ENCODE data around the gene PCDHGA8. TPM values are rescaled to one million over a fixed set of nuclear protein-coding genes. Genes with fewer than 3 reads are reported as not detected.
A peak's percentile ranks its signal among the peaks of the same experiment; 100 is the strongest.

Gene PCDHGA8
- total RNA-seq, 1 donor from 2014 or later: 8.5 TPM

DNA sequence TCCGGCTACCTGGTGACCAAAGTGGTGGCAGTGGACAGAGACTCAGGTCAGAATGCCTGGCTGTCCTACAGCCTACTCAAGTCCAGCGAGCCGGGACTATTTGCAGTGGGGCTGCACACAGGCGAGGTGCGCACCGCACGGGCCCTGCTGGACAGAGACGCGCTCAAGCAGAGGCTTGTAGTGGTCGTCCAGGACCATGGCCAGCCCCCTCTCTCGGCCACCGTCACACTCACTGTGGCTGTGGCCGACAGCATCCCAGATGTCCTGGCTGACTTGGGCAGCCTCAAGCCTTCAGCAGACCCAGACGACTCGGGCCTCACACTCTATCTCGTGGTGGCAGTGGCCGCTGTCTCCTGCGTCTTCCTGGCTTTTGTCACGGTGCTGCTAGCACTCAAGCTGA lies 35.5 kb upstream of the PCDHGA8 start:
- H3K4me1 ChIP-seq: peaks cover 57% of the 10 kb centered on the region
- intact Hi-C loops (cut with micrococcal nuclease): no loop called here
- H3K9me3 ChIP-seq (replicated peaks): peaks cover 99% of the 10 kb centered on the region
- H3K36me3 ChIP-seq: peaks cover 18% of the 10 kb centered on the region
- H3K4me3 ChIP-seq: peak overlapping the region; percentile 7
- TF ChIP-seq, protein P1, sequence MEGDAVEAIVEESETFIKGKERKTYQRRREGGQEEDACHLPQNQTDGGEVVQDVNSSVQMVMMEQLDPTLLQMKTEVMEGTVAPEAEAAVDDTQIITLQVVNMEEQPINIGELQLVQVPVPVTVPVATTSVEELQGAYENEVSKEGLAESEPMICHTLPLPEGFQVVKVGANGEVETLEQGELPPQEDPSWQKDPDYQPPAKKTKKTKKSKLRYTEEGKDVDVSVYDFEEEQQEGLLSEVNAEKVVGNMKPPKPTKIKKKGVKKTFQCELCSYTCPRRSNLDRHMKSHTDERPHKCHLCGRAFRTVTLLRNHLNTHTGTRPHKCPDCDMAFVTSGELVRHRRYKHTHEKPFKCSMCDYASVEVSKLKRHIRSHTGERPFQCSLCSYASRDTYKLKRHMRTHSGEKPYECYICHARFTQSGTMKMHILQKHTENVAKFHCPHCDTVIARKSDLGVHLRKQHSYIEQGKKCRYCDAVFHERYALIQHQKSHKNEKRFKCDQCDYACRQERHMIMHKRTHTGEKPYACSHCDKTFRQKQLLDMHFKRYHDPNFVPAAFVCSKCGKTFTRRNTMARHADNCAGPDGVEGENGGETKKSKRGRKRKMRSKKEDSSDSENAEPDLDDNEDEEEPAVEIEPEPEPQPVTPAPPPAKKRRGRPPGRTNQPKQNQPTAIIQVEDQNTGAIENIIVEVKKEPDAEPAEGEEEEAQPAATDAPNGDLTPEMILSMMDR (IDR thresholded peaks at IDR 0.05; ENCODE audit: borderline replicate concordance): no peak
- H3K27me3 ChIP-seq (ENCODE audit: low read depth): no peaks in the 10 kb centered on the region
- H3K27ac ChIP-seq (replicated peaks): no peak overlapping the region
- no peak for DNase-seq

DNA sequence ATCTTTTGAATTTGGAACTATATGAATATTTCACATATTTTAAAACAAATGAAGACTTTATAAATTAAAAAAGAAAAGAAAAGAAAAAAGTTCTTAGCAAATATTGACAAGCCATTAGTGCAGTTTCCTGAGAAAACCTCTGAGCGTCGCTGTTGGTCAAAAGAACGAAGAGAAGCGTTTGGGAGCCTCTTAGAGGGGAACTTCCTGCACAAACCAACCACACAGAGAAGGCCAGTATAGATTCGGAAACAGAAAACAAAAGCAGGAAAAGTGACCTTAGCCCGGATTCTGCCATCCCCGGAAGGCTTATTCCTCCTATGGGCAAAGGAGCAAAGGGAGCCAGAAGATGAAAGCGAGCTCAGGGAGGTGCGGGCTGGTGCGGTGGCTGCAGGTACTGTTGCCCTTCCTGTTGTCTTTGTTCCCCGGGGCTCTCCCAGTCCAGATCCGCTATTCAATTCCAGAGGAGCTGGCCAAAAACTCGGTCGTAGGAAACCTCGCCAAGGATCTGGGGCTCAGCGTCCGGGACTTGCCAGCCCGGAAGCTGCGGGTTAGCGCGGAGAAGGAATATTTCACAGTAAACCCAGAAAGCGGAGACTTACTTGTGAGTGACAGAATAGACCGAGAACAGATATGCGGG lies 32.5 kb upstream of the PCDHGA8 start, which contains the start of gene PCDHGB2:
Gene PCDHGB2, plus strand, starts transcription at position 205 of the 637 bp plus-strand sequence. Its CDS starts 142 bp downstream, at position 347.
- H3K36me3 ChIP-seq: peaks cover 31% of the 10 kb centered on the region
- peaks cover 99% of the 10 kb centered on the region for H3K9me3 ChIP-seq (replicated peaks)
- no peak for DNase-seq
- peak within 1 kb of the TSS; percentile 53 for H3K4me3 ChIP-seq
- peaks cover 52% of the 10 kb centered on the region for H3K4me1 ChIP-seq
- TF ChIP-seq, protein P1 (IDR thresholded peaks at IDR 0.05; ENCODE audit: borderline replicate concordance): peak; percentile 64
- intact Hi-C loops (cut with micrococcal nuclease): no loop called here
- no peaks in the 10 kb centered on the region for H3K27me3 ChIP-seq (ENCODE audit: low read depth)
- H3K27ac ChIP-seq (replicated peaks): peak within 1 kb of the TSS; percentile 59

DNA sequence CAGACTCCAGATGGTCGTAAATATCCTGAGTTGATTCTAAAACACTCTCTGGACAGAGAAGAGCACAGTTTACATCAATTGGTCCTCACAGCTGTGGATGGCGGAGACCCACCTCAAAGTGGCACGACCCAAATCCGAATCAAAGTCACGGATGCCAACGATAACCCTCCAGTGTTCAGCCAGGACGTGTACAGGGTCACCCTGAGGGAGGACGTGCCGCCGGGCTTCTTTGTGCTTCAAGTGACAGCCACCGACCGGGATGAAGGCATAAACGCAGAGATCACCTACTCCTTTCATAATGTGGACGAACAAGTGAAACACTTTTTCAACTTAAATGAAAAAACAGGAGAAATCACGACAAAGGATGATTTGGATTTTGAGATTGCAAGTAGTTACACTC lies 31.7 kb upstream of the PCDHGA8 start:
- intact Hi-C loops (cut with micrococcal nuclease): no loop called here
- Histone ChIP-seq H3K27ac (replicated peaks) (peak overlapping the region; percentile 59), H3K9me3 (replicated peaks) (peaks cover 99% of the 10 kb centered on the region), H3K4me1 (peaks cover 47% of the 10 kb centered on the region), H3K4me3 (peak overlapping the region; percentile 53), H3K27me3 (ENCODE audit: low read depth) (no peaks in the 10 kb centered on the region), H3K36me3 (peaks cover 31% of the 10 kb centered on the region)
- DNase-seq: no peak
- TF ChIP-seq, protein P1 (IDR thresholded peaks at IDR 0.05; ENCODE audit: borderline replicate concordance): no peak

DNA sequence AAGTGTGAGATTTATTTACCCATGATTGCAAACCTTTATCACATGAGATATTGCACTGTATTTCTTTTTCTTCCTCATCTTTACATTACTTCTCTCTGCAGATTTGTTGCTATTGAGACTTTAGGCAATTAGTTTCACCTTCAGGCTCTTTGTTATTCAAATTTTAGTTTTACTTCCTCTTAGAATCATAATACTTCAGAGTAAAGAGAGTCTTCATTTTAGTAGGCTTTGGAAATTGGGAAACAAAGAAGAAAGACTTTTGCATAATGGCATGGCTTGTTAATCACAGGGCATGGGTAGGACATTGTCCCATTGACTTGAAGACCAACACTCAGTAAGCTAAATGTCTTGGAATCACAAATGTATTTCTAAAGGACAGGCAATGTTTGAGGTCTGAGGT lies 29.7 kb upstream of the PCDHGA8 start:
- Histone ChIP-seq H3K36me3 (peaks cover 30% of the 10 kb centered on the region), H3K27me3 (ENCODE audit: low read depth) (no peaks in the 10 kb centered on the region), H3K4me3 (no peak overlapping the region), H3K4me1 (peaks cover 37% of the 10 kb centered on the region), H3K9me3 (replicated peaks) (peaks cover 99% of the 10 kb centered on the region), H3K27ac (replicated peaks) (no peak overlapping the region)
- no peak for DNase-seq
- intact Hi-C loops (cut with micrococcal nuclease): no loop called here
- TF ChIP-seq, protein P1 (IDR thresholded peaks at IDR 0.05; ENCODE audit: borderline replicate concordance): no peak

DNA sequence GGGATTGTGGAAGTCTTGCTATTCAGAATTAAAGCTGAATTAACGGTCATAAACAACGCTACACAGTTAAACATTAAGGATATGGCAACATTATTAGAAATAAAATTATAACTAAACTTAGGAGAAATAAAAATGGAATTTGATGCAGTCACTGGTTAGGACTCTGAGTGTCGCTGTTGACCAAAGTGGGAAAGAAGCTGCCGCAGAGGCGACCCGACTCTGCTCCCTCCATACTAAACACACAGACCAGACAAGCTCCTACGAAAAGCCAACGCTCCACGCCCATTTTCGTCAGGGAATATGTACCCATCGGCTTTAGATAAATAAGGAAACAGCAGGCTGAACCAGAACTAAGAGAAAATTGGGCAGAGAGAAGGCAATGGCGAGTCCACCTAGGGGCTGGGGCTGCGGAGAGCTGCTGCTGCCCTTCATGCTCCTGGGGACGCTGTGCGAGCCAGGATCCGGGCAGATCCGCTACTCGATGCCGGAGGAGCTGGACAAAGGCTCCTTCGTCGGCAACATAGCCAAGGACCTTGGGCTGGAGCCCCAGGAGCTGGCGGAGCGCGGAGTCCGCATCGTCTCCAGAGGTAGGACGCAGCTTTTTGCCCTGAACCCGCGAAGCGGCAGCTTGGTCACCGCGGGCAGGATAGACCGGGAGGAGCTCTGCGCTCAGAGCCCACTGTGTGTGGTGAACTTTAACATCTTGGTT lies 28.3 kb upstream of the PCDHGA8 start, which contains the start of gene PCDHGA5:
Gene PCDHGA5, plus strand, starts transcription at position 211 of the 709 bp plus-strand sequence. Its CDS starts 169 bp downstream, at position 380.
- Histone ChIP-seq H3K27me3 (ENCODE audit: low read depth) (no peaks in the 10 kb centered on the region), H3K4me1 (peaks cover 42% of the 10 kb centered on the region), H3K36me3 (peaks cover 30% of the 10 kb centered on the region), H3K4me3 (peak within 1 kb of the TSS; percentile 47), H3K9me3 (replicated peaks) (peaks cover 98% of the 10 kb centered on the region), H3K27ac (replicated peaks) (peak within 1 kb of the TSS; percentile 45)
- no peak for DNase-seq
- intact Hi-C loops (cut with micrococcal nuclease): no loop called here
- TF ChIP-seq, protein P1 (IDR thresholded peaks at IDR 0.05; ENCODE audit: borderline replicate concordance): peak; percentile 51

Data from left ventricle myocardium inferior (tissue), 1 donor.